AG09319 (cell line): ENCODE results near the gene GINS3.

Source experiments
- DNase-seq: peaks from one replicate; pipeline ENCODE4 v3.0.0-alpha.2; 2010; ENCODE audit warnings: low read depth; ENCODE audit errors: extremely low read depth
- TF ChIP-seq, protein P1 (sequence below): IDR thresholded peaks from 2 replicates; pipeline ENCODE4 v1.5.1; 2011; ENCODE audit warnings: low read depth, mild to moderate bottlenecking, inconsistent platforms, low read length, moderate library complexity

Gene GINS3

DNA sequence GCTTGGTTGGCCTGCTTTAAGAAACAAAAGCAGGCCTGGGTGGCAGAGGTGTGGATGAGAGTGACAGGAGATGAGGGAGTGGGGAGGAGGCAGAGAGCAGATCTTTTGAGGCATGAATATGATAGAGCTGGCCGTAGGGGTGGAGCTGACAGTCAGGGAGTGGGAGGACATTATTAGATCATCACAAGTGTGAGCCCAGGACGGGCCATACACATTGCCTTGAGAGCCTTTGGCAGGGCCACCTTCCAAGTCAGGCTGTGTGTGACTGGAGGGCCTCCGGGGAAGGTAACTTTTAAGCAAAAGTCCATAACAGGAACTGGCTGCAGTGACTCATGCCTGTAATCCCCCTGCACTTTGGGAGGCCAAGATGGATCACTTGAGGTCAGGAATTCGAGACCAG, 26.3 kb downstream of the GINS3 start:
- no peak for DNase-seq
- TF ChIP-seq, protein P1, sequence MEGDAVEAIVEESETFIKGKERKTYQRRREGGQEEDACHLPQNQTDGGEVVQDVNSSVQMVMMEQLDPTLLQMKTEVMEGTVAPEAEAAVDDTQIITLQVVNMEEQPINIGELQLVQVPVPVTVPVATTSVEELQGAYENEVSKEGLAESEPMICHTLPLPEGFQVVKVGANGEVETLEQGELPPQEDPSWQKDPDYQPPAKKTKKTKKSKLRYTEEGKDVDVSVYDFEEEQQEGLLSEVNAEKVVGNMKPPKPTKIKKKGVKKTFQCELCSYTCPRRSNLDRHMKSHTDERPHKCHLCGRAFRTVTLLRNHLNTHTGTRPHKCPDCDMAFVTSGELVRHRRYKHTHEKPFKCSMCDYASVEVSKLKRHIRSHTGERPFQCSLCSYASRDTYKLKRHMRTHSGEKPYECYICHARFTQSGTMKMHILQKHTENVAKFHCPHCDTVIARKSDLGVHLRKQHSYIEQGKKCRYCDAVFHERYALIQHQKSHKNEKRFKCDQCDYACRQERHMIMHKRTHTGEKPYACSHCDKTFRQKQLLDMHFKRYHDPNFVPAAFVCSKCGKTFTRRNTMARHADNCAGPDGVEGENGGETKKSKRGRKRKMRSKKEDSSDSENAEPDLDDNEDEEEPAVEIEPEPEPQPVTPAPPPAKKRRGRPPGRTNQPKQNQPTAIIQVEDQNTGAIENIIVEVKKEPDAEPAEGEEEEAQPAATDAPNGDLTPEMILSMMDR, result no peak

- DNase-seq, result no peak
- TF ChIP-seq, protein P1, result no peak
Measured at GRCh38 chr16:58419241-58419990, 27.1 kb downstream of the GINS3 start.

DNA sequence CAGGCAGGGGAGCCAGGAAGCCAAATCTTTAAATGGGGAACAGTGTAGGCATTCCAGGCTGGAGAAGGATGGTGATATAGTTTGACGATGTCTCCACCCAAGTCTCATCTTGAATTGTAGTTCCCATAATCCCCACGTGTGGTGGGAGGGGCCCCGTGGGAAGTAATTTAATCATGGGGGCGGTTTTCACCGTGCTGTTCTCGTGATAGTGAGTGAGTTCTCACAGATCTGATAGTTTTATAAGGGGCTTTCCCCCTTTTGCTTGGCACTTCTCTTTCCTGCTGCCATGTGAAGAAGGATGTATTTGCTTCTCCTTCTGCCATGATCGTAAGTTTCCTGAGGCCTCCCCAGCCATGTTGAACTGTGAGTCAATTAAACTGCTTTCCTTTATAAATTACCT, 28.8 kb downstream of the GINS3 start:
- TF ChIP-seq, protein P1, result no peak
- DNase-seq, result no peak

DNA sequence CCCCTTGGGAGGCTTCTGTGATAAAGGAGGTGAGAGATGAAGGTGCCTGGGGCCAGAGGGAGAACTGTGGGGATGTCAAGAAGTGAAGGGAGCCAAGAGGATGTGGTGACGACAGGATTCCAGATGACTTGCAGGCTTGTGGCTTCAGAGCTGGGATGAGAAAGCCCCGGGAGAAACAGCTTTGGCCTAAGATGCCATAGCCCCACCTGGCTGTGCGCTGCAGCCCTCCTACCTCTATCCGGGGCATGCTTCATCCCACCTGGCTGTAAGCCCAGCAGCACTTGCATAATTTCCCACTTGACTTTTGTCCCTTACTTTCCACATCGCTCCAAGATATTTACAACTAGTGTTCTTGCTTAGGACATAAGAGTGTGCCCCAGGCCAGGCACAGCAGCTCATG, 29.3 kb downstream of the GINS3 start:
- TF ChIP-seq, protein P1, result no peak
- no peak for DNase-seq

DNA sequence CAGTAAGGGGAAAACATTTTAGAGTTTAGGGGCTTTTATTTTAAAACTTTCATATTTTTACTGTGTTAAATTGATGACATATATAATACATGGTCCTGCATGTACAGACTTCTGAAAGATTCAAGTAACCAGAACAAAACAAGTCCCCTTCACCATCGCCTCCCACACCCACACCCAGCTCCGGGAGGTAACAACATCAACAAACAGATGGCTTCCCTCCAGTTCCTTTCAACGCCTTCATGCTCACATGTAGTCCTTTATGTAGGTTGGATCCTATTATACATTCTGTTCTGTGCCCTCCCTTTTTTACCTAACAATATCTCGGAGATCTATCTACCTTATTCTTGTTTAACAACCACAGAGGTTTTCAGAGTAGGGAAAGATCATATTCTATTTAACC, 30.5 kb downstream of the GINS3 start:
- no peak for DNase-seq
- TF ChIP-seq, protein P1, result no peak

GRCh38 chr16:58425245-58425644, 33.0 kb downstream of the GINS3 start:
- no peak for DNase-seq
- TF ChIP-seq, protein P1, result no peak

- TF ChIP-seq, protein P1, result no peak
- no peak for DNase-seq
Measured at GRCh38 chr16:58425756-58426494, 33.7 kb downstream of the GINS3 start.
